Measurements from ENCODE around the gene ACTN2. TPM values are rescaled to one million over a fixed set of nuclear protein-coding genes. Genes with fewer than 3 reads are reported as not detected.

Gene ACTN2
- total RNA-seq, 1 donor from 2014 or later, result not detected

GRCh38 chr1:236773919-236774318, 87.6 kb downstream of the ACTN2 start:
- no peak for DNase-seq (ENCODE audit: low read depth in 2 of 2)

GRCh38 chr1:236774926-236775325, 88.6 kb downstream of the ACTN2 start:
- DNase-seq (ENCODE audit: low read depth in 2 of 2), result peak; percentile 48 to 58

DNA sequence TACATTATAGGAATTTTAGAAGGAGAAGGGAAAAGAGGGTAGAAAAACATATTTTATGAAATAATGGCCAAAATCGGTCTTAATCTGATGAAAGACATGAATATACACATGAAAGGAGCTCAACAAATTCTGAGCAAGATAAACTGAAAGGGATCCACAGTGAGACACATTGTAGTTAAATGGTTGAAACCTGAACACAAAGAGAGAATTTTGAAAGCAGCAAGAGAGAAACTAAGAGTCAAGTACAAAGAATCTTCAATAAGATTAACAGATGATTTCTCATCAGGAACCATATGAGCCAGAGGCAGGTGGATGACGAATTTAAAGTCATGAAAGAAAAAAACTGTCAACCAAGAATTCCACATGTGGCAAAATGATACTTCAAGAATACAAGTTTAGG, 93.0 kb downstream of the ACTN2 start:
- no peak for DNase-seq (ENCODE audit: low read depth in 2 of 2)

- no peak for DNase-seq (ENCODE audit: low read depth in 2 of 2)
Measured at GRCh38 chr1:236785477-236785876, 99.2 kb downstream of the ACTN2 start.

GRCh38 chr1:236786453-236786852, 100.2 kb downstream of the ACTN2 start:
- DNase-seq (ENCODE audit: low read depth in 2 of 2), result no peak

DNA sequence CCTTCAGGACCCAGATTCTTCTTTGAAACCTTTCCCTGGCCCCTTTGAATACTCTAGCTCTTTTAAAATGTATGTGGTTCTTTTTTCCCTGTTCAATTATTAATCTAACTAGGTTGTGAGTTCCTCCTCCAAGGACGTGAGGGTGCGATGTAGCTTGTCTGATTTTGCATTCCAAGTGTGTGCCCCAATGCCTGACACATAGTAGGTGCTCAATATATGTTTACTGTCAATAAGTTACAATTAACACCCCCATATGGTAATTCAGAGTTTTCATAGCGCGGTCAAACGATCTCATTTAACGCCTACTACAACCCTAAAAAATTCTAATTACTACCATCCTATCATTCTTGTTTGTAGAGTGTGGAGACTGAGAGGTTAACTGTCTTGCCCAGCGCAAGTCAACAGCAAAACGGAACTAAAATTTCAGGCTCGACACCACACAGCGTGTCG, 108.3 kb downstream of the ACTN2 start:
- DNase-seq (ENCODE audit: low read depth in 2 of 2), result no peak

- DNase-seq (ENCODE audit: low read depth in 2 of 2), result peak; percentile 89 to 98
Measured at GRCh38 chr1:236795035-236795756, 108.9 kb downstream of the ACTN2 start, which contains the start of gene MTR. Gene MTR, plus strand, starts transcription at chr1:236795292. Its CDS starts 412 bp downstream, at chr1:236795704.

GRCh38 chr1:236795757-236796667, 109.7 kb downstream of the ACTN2 start:
- DNase-seq (ENCODE audit: low read depth in 2 of 2), result peak; percentile 21 to 50

DNA sequence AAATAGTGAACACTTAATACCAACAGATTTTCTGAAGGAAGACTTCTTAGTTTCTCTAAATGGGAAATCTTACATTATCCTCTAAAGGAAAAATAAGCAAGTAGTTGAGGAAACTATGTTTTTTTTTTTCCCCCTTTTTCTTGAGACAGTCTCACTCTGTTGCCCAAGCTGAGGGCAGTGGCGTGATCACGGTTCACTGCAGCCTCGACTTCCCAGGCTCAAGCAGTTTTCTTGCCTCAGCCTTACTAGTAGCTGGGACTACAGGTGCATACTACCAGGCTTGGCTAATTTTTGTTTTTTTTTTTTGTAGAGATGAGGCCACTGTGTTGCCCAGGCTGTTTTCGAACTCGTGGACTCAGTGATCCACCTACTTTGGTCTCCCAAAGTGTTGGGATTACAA, 112.7 kb downstream of the ACTN2 start:
- no peak for DNase-seq (ENCODE audit: low read depth in 2 of 2)

DNA sequence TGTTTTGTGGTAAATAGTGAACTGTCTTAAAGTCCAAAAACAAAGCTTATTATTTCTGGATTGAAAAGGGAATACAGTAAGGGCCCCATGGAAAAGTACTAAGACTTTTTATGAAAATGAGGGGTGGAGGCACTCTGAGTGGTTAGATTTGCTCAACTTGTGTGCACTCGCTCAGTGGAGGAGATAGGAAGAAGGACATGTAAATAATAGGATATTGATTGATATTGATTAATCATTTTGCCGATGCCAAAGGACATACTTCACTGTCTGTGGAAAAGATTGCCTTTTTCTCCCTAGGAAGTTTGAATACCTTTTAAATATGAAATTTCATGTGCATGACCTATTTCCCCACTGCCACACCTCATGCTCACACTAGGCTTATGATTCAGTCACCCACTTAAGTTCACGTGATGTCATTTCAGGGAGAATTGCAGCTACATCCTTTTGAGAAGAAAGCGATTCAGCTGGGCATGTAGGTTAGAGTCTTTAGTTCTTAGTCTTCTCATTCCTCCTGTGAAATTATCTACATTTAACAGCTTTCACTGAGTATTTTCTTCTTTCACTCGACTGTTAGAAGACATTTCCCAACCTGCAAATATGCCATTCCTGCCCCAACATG, 113.8 kb downstream of the ACTN2 start:
- DNase-seq (ENCODE audit: low read depth in 2 of 2), result no peak

DNA sequence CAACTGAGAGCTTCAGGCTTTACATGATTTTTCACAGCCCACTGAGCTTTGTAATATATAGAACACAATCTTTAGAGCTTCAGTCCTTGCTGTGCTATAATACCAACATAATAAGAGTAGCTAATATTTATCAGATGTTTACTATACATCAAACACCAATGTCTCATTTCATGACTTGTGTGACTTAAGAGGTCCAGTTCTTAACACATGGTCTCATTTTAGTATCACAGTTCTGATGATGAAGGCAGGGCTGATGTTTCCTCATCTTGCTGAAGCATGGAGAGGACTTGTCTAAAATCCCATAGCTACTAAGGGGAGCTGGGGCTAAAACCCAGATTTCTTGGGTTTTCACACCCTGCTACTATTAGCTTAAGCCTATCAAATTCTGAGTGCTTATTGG, 114.3 kb downstream of the ACTN2 start:
- no peak for DNase-seq (ENCODE audit: low read depth in 2 of 2)

DNA sequence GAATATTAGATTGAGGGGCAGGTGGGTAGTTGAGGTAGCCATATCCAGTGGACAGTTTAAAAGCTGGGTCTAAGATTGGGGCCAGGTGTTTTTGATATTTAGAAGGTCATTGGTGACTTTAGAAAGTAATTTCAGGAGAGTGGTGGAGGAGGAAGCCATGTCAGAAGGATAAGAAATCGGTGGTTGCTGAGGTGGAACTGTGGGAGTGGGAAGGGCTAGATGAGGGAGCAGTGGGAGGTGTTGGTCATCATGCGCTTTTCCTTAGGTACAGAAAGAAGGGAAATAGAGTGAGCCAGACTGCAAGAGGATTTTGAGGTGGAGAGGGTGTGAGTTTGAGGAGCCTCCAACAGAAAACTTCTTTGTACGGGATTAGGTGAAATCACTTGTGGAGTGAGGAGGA, 116.0 kb downstream of the ACTN2 start:
- no peak for DNase-seq (ENCODE audit: low read depth in 2 of 2)

DNA sequence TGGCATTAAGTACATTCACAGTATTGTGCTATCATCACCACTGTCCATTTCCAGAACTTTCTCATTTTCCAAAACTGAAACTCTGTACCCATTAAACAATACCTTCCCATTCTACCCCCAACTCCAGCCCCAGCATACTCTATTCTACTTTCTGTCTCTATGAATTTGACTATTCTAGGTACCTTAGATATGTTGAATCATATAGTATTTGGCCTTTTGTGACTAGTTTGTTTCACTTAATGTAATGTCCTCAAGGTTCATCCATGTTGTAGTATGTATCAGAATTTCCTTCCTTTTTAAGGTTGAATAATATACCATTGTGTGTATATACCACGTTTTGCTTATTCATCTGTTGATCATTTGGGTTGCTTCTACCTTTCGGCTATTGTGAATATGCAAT, 120.3 kb downstream of the ACTN2 start:
- no peak for DNase-seq (ENCODE audit: low read depth in 2 of 2)

DNA sequence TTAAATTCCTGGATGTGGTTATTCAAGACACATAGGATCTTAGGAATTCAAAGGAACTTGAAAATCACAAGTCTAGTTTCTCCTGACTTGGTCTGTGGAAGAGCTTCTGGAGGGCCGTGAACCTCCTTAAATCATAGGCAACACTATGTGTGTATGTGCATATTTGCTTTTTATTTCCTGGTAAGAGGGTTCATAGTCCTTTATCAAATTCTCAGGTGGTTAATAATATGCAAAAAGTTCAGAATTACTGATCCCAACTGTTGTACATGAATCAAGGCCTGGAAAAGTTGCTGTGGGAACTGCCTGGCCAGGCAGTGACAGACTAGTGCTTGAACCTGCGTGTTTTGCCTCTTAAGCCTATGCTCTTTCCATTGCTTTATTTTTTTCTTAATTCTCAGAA, 121.7 kb downstream of the ACTN2 start:
- DNase-seq (ENCODE audit: low read depth in 2 of 2), result no peak

GRCh38 chr1:236808564-236809130, 122.3 kb downstream of the ACTN2 start:
- no peak for DNase-seq (ENCODE audit: low read depth in 2 of 2)

GRCh38 chr1:236809148-236809547, 122.8 kb downstream of the ACTN2 start:
- no peak for DNase-seq (ENCODE audit: low read depth in 2 of 2)

DNA sequence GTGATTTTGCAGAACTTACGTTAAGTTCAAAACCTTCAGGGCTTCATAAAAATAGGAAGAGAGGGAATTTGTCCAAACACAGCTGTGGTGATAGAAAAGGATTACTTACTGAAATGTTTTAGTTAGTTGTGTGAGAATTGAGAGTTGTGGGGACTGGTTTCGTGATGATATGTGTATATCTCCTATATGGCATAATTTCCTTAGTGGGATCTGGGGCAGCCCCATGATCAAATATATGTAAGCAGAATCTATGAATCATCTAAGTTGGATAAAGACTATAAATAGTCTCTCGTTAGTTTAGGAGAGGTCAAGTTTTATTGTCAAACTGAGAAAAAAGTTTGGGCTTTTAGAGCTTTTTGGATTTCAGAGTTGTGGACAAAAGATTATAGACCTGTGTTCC, 123.7 kb downstream of the ACTN2 start:
- no peak for DNase-seq (ENCODE audit: low read depth in 2 of 2)

DNA sequence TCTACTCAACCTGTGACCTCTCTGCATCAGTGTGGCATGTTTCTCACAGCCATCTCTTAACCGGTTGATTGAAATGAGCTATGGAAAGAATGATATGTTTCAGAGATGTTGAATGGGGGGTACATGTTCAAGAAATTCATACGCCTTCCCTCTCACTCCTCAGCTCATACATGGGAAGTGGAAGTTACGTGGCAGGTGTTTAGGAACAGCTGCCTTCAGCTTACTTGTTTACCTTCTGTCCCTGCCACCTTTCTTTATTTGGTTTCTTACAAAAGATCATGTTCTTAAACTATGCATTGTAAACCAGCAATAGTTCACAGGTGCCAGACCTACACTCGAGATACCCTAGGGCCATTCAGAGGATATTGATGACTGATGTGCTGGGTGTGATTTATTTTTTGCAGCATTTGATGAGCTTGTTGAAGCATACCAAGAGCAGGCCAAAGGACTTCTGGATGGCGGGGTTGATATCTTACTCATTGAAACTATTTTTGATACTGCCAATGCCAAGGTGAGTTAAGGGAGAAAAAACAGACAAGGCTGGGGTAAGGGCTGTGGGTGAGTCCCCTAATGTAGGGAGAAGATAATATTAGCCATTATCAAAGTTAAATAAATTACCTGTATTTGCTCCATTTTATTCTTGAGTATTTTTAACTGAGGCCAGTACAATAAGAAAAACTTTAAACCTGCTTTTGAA, 126.2 kb downstream of the ACTN2 start:
- DNase-seq (ENCODE audit: low read depth in 2 of 2), result no peak

All from dermis microvascular lymphatic vessel endothelial cell (primary cell).